Calu3 (cell line): ENCODE results near the gene MGAT3. TPM values are rescaled to one million over a fixed set of nuclear protein-coding genes. Genes with fewer than 3 reads are reported as not detected.

Experiments
- BruUV-seq: library from RNA; stranded (reverse); fragments of 400-500 nt; replicated peaks from 2 replicates; lab custom pipeline; 2021; lab: Mats Ljungman, UMichigan
- CTCF ChIA-PET: fragments of 300-600 bp; sonication (Branson Sonifier 250); formaldehyde crosslinking; loops from one replicate; lab custom pipeline; 2022; ENCODE audit warnings: antibody characterized with exemption; lab: Charles Lee
- DNase-seq: peaks from one replicate; pipeline ENCODE4 v3.0.0; 2022
- H3K27ac Mint-ChIP-seq: one replicate; pipeline ENCODE4 v1.8.0; 2022; ENCODE audit warnings: mixed read lengths; ENCODE audit not compliant: unreplicated experiment
- H3K27me3 Mint-ChIP-seq: one replicate; pipeline ENCODE4 v1.8.0; 2022; ENCODE audit warnings: mixed read lengths; ENCODE audit not compliant: unreplicated experiment
- H3K36me3 Mint-ChIP-seq: one replicate; pipeline ENCODE4 v1.8.0; 2022; ENCODE audit warnings: mild to moderate bottlenecking, moderate library complexity, mixed read lengths; ENCODE audit not compliant: insufficient read depth, unreplicated experiment
- H3K4me1 Mint-ChIP-seq: one replicate; pipeline ENCODE4 v1.8.0; 2022; ENCODE audit warnings: mild to moderate bottlenecking, low read depth, mixed read lengths; ENCODE audit not compliant: unreplicated experiment
- H3K4me3 Mint-ChIP-seq: one replicate; pipeline ENCODE4 v1.8.0; 2022; ENCODE audit warnings: mild to moderate bottlenecking, low read depth, moderate library complexity, mixed read lengths; ENCODE audit not compliant: unreplicated experiment
- H3K9me3 Mint-ChIP-seq: one replicate; pipeline ENCODE4 v1.8.0; 2022; ENCODE audit warnings: low read depth, mixed read lengths; ENCODE audit not compliant: unreplicated experiment
- intact Hi-C: fragments of 100-400 bp; cut with micrococcal nuclease; formaldehyde crosslinking; loops from one replicate; pipeline ENCODE4 v1.10.0; 2022; ENCODE audit not compliant: unreplicated experiment
- total RNA-seq: library from RNA; stranded (reverse); gene quantifications from 2 replicates; pipeline ENCODE4 v1.2.3, GENCODE V29; 2022
- TF ChIP-seq, protein P1 (sequence below): fragments of 200-600 bp; IDR thresholded peaks from one replicate; pipeline ENCODE4 v1.8.0; 2022; ENCODE audit warnings: antibody characterized with exemption; ENCODE audit not compliant: unreplicated experiment

Gene MGAT3
- total RNA-seq, 1 experiment from 2014 or later: 33.0 TPM

DNA sequence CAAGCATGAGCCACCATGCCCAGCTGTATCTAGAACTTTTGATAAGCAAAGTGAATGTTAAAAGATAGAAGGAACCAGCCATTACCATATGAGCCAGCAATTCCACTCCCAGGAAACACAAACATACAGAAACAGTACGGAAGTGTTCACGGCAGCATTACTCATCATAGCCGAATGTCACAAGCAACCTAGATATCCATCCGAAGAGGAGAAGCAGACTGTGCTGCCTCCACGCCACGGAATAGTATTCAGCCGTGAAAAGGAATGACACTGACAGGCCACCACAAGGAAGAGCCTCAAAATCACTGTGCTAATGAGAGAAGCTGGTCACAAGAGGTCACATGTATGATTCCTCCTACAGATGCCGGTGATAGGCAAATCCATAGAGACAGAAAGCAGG is 17.6 kb upstream of the MGAT3 start:
- no peaks in the 10 kb centered on the region for H3K27me3 Mint-ChIP-seq
- DNase-seq: no peak
- TF ChIP-seq, protein P1, sequence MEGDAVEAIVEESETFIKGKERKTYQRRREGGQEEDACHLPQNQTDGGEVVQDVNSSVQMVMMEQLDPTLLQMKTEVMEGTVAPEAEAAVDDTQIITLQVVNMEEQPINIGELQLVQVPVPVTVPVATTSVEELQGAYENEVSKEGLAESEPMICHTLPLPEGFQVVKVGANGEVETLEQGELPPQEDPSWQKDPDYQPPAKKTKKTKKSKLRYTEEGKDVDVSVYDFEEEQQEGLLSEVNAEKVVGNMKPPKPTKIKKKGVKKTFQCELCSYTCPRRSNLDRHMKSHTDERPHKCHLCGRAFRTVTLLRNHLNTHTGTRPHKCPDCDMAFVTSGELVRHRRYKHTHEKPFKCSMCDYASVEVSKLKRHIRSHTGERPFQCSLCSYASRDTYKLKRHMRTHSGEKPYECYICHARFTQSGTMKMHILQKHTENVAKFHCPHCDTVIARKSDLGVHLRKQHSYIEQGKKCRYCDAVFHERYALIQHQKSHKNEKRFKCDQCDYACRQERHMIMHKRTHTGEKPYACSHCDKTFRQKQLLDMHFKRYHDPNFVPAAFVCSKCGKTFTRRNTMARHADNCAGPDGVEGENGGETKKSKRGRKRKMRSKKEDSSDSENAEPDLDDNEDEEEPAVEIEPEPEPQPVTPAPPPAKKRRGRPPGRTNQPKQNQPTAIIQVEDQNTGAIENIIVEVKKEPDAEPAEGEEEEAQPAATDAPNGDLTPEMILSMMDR: no peak

DNA sequence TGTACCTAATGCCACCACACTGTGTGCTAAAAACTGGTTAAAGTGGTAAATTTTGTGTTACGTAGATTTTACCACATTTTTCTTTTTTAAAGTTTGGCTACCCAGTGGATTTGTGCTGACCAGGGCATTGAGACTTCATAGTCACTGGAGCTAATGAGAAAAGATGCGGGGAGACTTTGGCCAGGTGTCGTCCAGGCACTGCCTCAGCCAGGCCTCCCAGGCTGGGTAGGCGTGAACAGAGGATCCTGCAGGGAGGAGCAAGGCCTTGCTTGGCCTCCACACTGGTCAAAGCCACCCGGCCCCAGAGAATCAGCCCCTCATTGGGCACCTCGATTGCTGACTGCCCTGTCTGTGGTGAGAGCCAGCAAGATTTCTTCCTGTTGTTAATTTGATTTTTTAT is 13.4 kb upstream of the MGAT3 start:
- Mint-ChIP-seq H3K27me3 (no peaks in the 10 kb centered on the region), H3K4me1 (peaks cover 23% of the 10 kb centered on the region), H3K36me3 (no peaks in the 10 kb centered on the region), H3K4me3 (no peak overlapping the region), H3K9me3 (no peaks in the 10 kb centered on the region), H3K27ac (no peak overlapping the region)
- no TSS peak for BruUV-seq
- intact Hi-C loops: no loop called here
- no peak for DNase-seq
- TF ChIP-seq, protein P1: no peak
- CTCF ChIA-PET: interaction anchor here (0.8 kb wide), 1 partner anchor 9 kb away, joined by 3 read pairs; no protein-coding TSS in a partner anchor

More for the DNA sequence above, 17.6 kb upstream of the MGAT3 start:
- CTCF ChIA-PET: no interaction called here
- Mint-ChIP-seq H3K9me3 (no peaks in the 10 kb centered on the region), H3K4me1 (peaks cover 23% of the 10 kb centered on the region), H3K27ac (peak overlapping the region; percentile 4), H3K36me3 (peaks cover 4% of the 10 kb centered on the region), H3K4me3 (no peak overlapping the region)
- no TSS peak for BruUV-seq
- intact Hi-C loops: no loop called here

DNA sequence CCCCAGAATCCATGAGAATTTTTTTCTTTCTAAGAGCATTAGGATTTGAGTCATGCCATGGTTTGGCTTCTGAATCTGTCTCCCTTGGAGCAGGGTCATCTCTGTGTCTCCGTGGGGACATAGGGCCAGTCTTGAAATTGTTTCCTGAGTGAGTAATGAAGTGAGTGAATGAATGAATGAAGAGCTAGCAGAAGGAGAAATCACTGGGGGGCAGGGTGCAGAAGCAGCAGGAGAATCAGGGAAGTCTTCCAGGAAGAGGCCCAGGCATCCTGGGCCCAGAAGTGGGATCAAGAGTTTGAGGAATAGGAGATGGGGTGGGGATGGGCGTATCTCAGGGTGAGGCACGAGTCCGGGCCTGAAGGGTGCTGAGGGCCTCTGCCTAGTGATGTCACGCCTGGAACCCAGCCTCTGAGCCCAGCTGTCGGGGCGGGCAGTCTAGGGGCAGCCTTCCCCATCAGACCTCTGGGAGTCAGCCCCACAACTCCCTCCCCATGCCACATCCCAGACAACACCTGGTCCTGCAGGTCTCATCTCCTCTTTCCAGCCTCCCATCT is 12.5 kb upstream of the MGAT3 start:
- no peak overlapping the region for H3K4me3 Mint-ChIP-seq

DNA sequence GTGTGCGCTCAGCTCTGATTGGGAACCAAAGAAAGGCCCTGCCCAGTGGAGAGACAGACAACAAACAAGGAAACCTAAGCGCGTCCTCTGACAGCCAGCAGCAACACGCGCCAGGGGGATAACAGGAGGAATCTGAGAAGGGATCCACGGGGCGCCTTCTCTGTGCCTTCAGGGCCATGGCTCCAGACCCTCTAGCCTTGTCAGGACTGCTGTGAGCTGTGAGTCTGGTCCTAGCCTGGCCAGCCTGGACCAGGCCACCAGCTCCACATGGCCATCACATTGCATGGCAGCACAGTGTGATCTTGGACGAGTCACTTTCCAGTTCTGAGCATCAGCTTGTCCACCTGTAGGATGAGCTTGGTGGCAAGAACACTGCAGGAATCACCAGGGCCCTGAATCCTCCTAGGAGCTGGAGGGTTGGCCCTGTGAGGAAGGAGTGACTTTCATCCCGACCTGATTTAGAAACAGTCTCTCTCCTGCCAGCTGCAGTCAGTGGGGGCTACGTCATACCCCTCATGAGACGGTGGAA is 11.8 kb upstream of the MGAT3 start:
- H3K27me3 Mint-ChIP-seq: no peaks in the 10 kb centered on the region
- intact Hi-C loops: no loop called here
- H3K27ac Mint-ChIP-seq: peak overlapping the region; percentile 0
- BruUV-seq: no TSS peak
- TF ChIP-seq, protein P1: no peak
- H3K9me3 Mint-ChIP-seq: no peaks in the 10 kb centered on the region
- peaks cover 17% of the 10 kb centered on the region for H3K4me1 Mint-ChIP-seq
- H3K4me3 Mint-ChIP-seq: no peak overlapping the region
- CTCF ChIA-PET: no interaction called here
- no peaks in the 10 kb centered on the region for H3K36me3 Mint-ChIP-seq
- no peak for DNase-seq

More for the DNA sequence above, 12.5 kb upstream of the MGAT3 start:
- peak overlapping the region; percentile 0 for H3K27ac Mint-ChIP-seq
- CTCF ChIA-PET: no interaction called here
- TF ChIP-seq, protein P1: no peak
- no peaks in the 10 kb centered on the region for H3K9me3 Mint-ChIP-seq
- BruUV-seq: no TSS peak
- peaks cover 20% of the 10 kb centered on the region for H3K4me1 Mint-ChIP-seq
- H3K27me3 Mint-ChIP-seq: no peaks in the 10 kb centered on the region
- intact Hi-C loops: no loop called here
- no peaks in the 10 kb centered on the region for H3K36me3 Mint-ChIP-seq
- no peak for DNase-seq
